SW480 (cell line): ENCODE results near the gene GABRQ.
"Not testable (repeated sequence)": the region's sequence is repeated elsewhere in the genome, so short reads cannot be mapped to it uniquely, and the experiment has no call there.

Source experiments
- DNase-seq: peaks from one replicate; pipeline ENCODE4 v3.0.0-alpha.2; 2016; ENCODE audit warnings: low spot score

The GABRQ gene

GRCh38 chrX:152658302-152658701 lies 20.6 kb downstream of the GABRQ start:
- DNase-seq = no peak

DNA sequence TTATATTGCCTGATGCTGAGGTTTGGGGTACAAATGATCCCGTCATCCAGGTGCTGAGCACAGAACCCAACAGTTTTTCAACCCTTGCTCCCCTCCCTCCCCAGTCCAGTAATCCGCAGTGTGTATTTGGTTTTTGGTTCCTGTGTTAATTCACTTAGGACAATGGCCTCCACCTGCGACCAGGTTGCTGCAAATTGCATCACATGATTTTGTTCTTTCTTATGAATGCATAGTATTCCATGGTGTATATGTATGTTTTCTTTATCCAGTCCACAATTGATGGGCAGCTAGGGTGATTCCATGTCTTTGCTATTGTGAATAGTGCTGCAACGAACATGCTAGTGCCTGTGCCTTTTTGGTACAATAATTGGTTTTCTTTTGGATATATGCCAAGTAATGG lies 25.4 kb downstream of the GABRQ start:
- DNase-seq = no peak

GRCh38 chrX:152674135-152674534 lies 36.4 kb downstream of the GABRQ start:
- no peak for DNase-seq

DNA sequence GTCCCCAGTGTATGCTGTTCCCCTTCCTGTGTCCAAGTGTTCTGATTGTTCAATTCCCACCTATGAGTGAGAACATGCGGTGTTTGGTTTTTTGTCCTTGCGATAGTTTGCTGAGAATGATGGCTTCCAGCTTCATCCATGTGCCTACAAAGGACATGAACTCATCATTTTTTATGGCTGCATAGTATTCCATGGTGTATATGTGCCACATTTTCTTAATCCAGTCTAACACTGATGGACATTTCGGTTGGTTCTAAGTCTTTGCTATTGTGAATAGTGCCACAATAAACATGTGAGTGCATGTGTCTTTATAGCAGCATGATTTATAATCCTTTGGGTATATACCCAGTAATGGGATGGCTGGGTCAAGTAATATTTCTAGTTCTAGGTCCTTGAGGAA lies 37.0 kb downstream of the GABRQ start:
- DNase-seq = not testable (repeated sequence)

GRCh38 chrX:152681012-152681411 lies 43.3 kb downstream of the GABRQ start:
- not testable (repeated sequence) for DNase-seq

DNA sequence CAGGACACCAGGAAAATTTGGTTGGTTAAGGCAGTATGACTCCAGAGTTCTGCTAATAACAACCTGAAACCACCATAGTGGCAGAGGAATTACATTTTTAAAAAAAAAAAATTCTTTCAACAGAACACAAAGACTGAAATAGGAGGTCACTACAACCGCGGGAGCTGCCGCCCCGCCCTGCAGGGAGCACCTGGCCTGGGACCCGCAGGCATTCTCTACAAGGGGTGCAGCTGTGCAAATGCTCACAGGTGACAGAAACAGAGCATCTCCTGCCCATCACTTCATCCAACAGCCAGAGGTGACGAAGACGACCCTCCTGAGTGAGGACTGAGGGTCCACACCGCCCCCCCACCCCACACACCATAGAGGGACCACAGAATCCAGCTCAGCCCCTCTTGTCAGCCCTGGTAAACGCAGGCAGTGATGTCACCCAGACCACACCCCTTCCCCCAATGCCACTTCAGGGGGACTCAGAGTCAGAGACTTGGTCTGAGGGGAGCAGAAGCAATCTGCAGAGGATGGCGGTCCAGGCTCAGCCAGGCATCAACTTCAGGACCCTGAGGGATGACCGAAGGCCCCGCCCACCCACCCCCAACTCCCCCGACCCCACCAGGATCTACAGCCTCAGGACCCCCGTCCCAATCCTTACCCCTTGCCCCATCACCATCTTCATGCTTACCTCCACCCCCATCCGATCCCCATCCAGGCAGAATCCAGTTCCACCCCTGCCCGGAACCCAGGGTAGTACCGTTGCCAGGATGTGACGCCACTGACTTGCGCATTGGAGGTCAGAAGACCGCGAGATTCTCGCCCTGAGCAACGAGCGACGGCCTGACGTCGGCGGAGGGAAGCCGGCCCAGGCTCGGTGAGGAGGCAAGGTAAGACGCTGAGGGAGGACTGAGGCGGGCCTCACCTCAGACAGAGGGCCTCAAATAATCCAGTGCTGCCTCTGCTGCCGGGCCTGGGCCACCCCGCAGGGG lies 60.5 kb downstream of the GABRQ start, which contains the start of gene MAGEA3:
MAGEA3 (plus strand) TSS at position 843 of the 980 bp plus-strand sequence. CDS start 2,039 bp downstream, outside the sequence.
- not testable (repeated sequence) for DNase-seq

DNA sequence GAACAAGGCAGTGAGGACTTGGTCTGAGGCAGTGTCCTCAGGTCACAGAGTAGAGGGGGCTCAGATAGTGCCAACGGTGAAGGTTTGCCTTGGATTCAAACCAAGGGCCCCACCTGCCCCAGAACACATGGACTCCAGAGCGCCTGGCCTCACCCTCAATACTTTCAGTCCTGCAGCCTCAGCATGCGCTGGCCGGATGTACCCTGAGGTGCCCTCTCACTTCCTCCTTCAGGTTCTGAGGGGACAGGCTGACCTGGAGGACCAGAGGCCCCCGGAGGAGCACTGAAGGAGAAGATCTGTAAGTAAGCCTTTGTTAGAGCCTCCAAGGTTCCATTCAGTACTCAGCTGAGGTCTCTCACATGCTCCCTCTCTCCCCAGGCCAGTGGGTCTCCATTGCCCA lies 62.7 kb downstream of the GABRQ start:
- not testable (repeated sequence) for DNase-seq

DNA sequence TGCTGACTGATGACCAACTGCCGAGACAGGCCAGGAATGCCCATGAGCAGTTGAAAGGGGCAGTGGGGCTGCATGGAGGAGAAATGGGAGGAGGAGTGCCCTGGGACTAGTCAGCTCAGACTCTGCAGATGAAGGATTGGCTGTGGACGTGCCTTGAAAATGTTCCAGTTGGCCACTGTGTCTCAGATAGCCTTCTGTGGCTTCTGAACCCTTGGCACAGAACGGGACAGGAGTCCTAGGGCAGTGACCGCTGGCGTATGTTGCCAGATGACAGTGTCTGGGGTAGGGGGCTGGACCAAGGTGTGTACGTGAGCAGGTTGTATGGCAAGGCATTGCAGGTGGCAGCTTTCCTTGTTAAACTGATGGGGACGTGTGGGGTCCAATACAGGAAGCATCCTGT lies 68.8 kb downstream of the GABRQ start:
- DNase-seq = not testable (repeated sequence)
